HG03064 (cell line): ENCODE data around the gene TRAF6.
"Not testable (repeated sequence)": the region's sequence is repeated elsewhere in the genome, so short reads cannot be mapped to it uniquely, and the experiment has no call there.

Experiments used
- ATAC-seq: cut with Tn5 transposase; IDR thresholded peaks from one replicate; pipeline ENCODE4 v1.9.1; 2021; ENCODE audit warnings: low read depth; ENCODE audit not compliant: unreplicated experiment

The TRAF6 gene

GRCh38 chr11:36498721-36499120 is 11.4 kb downstream of the TRAF6 start:
- no peak for ATAC-seq

DNA sequence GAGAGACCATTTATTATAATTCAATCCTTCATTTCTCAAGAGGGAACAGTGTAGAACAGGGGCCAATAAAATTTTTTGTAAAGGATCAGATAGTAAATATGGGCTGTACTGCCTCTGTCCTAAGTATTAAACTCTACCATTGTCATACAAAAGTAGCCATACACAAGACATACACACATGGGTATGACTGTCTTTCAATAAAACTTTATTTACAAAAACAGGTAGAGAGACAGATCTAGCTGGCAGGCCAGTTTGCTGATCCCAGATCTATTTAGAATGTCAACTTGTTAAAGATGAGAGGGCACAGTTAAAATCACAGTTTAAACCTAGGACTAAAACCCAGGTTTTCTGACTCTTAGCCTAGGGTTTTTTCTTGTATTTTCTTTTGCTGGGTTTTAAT is 16.7 kb downstream of the TRAF6 start:
- no peak for ATAC-seq

GRCh38 chr11:36492724-36493304 is 17.3 kb downstream of the TRAF6 start:
- no peak for ATAC-seq

DNA sequence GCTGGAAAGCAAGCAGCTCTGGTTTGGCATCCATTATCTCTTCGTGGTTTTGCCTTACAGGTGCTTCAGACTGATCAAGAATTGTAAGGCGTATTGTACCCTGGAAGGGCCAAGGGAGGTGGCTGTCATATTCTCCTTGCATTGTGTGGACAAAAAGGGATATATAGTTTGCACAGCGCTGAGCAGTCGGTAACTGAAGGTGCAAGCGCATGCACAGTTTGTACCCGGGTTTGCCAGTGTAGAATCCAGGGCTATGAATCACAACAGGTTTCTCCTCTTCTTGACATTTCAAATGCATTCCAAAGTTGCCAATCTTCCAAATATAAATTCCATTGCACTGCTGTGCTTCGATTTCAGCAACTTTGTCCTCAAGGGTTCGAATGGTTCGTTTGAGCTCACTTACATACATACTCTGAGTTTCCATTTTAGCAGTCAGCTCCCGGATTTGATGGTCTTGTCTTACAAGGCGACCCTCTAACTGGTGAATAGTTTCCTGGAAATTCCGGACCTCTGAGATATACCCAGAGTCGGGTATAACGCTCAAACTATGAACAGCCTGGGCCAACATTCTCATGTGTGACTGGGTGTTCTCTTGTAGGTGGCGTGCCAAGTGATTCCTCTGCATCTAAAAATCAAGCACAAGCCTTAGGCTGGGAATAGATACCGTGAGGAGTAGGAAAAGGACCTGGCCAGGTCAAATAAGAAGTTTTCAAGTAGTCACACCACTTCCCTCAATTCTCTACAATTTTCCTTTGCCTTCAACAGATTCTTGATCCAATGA is 19.9 kb downstream of the TRAF6 start:
- no peak for ATAC-seq

DNA sequence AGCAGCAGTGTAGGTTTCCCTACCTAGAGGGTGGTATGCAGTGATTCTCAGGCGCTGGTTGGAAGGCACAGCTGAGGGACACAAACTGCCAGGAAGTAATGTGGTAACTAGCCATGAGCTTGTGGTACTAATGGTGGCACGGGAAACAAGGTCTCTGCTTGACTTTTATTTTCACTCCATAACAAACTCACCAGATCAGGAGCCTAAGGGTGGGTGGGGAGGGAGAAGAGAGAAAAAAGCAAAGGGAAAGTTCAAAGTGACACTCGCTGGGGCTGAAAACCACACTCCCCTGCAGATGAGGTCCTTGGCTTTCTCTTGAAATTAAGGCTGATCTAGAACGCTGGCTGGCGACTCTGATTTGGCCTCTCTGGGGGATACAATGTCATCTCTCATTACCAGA is 22.0 kb downstream of the TRAF6 start:
- ATAC-seq = no peak

DNA sequence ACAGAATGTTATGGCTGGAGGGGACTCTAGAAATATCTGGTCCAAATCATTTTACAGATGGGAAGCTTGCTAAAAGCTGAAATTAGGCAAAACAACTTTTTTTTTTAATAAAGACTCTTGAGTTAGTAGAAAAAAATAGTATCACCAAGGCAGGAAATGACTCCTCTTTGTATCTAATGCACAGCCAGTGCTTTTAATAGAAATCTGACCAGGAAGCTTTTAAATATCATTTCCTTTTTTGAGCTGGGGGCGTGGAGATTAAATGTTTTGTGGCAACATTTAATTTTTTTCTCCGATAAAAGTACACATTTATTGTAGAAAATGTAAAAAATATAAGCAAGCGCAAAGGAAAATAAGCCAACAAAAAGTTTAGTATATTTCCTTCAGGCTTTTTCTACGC is 22.5 kb downstream of the TRAF6 start:
- no peak for ATAC-seq

DNA sequence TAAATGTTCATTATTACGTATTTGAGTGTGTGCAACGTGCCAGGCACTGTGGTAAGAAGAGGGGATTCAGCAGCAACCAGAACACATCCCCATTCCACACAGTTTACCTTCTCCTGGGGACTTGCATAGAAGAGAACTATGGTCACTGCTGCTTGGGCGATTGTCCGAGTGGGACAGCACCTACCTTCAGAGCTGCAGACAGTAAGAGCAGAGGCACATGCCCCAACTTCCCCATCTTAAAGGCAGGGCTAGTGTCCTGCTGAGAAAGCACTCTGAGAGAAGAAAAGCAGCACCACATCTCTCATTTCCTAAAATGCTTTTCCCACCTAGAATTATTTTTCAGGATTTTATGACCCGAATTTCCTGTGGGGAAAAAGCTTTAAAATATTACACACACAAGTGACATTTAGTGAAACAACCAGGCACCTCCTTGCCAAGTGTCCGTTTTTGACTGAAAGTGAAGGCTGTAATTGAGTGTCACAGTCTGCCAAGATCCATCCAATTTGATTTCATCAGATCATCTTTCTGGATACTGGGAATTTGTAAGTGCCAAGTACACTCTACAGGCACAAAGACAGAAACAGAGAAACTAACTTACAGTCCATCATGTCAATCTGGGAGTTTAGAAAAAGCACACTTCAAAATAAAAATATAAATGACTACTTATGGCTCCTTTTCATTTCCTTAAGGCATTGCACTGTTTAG is 24.6 kb downstream of the TRAF6 start:
- ATAC-seq = no peak

- not testable (repeated sequence) for ATAC-seq
Measured at GRCh38 chr11:36483042-36483441, 27.0 kb downstream of the TRAF6 start.

DNA sequence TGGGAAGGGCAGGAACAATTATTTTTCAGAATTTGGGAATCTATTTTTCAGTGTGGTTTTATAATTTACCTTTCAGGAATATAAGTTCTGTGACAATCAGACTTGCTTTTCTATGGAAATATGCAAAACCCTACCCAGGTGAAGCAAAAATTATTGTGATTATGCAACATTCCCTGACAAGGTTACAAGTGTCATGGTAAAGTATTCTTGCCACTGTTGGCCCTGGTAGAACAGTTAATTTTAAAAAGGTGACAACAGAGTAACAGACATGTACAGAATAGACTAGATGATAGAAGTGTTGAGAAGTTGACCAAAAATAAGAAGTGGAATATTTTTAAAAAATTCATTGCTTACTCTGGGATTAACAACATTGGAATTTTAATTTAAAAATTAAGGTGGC is 29.2 kb downstream of the TRAF6 start:
- ATAC-seq = no peak

DNA sequence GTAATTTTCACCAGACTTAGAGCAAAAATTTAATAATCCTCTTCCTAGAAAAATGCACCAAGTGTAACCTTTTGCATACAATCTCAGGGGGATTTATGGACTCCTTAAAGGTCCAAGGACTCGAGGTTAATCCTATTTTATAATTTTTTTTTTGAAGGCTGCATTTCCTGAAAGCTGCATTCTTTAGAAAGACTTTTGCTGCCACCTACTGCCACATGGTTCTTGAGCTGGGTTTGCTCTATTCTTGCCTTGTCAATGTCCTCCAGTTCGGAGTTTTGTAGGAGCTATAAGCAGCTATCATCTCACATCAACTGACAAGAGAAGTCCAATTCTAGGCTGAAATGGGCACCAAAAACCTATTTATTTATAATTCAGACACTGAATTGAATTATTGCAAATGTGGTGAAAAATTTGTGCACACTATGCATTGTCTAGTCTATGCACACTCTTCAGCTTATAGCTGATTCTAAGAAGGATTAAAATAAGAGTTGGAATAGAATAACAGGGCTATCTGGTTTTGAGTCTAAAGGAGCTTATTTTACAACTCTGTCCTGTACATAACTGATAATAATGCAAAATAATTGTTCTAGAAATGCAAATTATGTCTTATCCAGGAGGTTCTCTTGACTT is 31.3 kb downstream of the TRAF6 start:
- ATAC-seq = no peak

- no peak for ATAC-seq
Measured at GRCh38 chr11:36475192-36475591, 34.9 kb downstream of the TRAF6 start.

DNA sequence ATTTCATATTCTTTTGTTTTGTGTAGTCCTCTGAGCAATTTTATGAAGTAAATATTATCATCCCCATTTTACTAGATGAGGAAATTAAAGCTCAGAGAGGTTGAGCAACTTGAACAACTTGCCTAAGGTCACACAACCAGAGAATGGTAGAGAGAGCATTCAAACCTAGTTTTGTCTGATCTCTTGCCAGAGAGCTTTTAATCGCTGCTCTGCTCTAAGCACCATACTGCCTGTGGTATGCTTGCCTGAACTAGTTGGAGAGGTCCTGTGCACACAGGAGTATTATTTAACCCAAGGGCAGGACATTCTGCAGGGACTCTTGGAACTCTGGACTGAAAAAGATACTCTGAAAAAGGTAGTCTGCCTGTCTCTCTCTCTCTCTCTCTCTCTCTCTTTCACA is 38.5 kb downstream of the TRAF6 start:
- ATAC-seq = no peak

GRCh38 chr11:36469881-36470802 is 39.9 kb downstream of the TRAF6 start:
- no peak for ATAC-seq

DNA sequence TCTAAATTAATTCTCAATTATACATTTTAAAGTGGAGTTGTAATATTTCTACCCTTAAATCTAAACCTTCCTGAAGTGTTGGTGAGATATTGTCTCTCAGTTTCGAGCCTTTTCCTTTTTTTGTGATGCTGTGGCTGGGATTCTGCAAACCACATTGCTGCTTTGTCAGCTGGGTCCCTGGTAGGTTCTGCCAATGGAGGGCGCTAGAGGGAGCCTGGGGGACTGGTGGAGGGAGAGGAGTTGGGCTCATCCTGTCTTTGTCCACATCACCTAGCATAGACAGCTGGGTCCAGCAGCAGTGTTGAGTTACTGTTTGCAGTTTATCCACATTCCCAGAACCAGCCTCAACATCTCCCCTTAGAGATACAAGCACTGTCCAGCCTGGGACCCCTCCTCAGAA is 41.0 kb downstream of the TRAF6 start:
- no peak for ATAC-seq

DNA sequence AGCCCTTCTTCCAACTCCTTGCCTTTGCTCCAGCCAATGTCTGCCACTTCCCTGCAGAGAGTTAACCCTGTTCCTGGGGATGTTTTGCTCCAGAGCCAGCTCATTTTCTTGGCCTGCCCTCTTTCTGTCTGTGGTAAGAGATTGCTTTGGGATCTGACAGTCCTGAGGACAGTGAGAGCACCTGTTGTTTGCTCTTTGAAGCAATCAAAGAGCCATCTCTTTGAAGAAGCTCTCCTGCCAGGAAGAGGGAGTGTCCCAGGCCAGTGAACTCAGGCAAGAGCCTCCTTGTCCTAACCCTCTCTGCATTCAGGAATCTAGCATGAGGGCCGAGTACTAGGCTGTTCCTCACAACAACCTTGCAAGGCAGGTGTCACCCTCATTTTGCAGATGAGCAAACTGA is 42.2 kb downstream of the TRAF6 start:
- no peak for ATAC-seq

DNA sequence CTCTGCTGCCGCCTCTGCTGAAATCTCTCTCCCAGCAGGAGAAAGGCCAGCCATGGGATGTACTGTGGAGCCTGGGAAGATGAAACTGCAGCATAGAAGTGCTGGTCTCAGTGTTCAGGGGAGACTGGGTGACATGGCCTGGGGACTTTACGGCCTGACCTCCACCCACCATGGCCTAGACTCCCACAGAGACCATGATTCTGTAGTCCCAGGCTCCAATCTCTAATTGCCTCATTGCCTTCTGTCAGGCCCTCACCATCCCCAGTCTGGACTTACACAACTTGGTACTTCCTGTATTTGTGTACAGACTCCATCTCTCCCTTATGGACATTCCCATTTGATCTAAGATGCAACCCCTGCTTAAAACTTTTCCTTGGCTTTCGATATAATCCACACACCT is 43.1 kb downstream of the TRAF6 start:
- no peak for ATAC-seq

DNA sequence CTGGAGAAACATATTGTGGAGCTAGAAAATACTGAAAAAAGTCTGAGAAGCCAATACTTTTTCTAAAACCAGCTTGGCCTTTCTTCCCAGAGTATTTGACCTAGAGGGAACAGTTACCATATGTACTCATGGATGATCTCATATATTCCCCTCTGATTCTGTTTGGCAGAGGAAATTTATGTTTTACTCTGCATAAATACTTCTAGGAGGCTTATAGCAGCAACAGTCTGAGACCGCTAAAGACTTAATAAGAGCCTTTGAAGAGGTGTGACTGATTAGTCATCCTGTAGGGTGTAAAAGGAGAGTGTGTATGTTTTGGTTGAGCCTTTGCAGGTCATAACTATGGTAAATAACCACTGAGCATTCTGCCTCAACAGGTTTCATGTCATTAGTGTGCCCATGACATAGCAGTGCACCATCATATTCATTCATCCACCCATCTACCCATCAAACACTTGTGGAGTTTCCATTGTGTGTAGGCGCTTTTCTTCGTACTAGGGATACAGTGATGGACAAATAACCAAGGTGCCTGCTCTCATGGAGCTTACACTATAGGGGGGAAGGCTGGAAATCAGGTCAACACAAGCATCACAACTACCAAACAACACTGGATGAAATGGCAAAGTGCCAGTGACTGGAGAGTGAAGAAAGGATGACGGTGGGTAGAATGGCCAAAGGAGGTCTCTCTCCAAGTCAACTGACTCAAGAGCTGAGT is 44.5 kb downstream of the TRAF6 start:
- ATAC-seq = no peak

- no peak for ATAC-seq
Measured at GRCh38 chr11:36464720-36465119, 45.4 kb downstream of the TRAF6 start.

GRCh38 chr11:36463781-36464180 is 46.3 kb downstream of the TRAF6 start:
- ATAC-seq = no peak

DNA sequence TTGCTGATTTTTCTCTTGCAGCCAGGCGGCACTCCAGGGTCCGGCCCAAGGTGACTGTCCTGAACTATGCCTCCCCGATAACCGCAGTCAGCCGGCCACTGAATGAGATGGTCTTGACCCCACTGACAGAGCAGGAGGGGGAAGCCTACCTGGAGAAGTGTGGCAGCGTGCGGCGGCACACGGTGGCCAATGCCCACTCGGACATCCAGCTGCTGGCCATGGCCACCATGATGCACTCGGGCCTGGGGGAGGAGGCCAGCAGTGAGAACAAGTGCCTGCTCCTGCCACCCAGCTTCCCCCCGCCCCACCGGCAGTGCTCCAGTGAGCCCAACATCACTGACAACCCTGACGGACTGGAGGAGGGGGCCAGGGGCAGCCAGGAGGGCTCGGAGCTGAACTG is 47.8 kb downstream of the TRAF6 start:
- ATAC-seq = no peak
